Hypothalamus (tissue), 51 donors: ENCODE results near the gene TMCC3.
"Not testable (repeated sequence)": the region's sequence is repeated elsewhere in the genome, so short reads cannot be mapped to it uniquely, and the experiment has no call there.

Experiments used
- DNase-seq, 51 donors: peaks; one replicate each; lab custom pipeline; 2025; lab: John Stamatoyannopoulos, UW

The TMCC3 gene

GRCh38 chr12:94606810-94607209 lies 43.5 kb downstream of the TMCC3 start:
- DNase-seq: not testable (repeated sequence)

GRCh38 chr12:94604366-94604698 lies 46.0 kb downstream of the TMCC3 start:
- DNase-seq: no peak

GRCh38 chr12:94603434-94604365 lies 46.7 kb downstream of the TMCC3 start:
- no peak for DNase-seq

- no peak for DNase-seq
These were observed 48.3 kb downstream of the TMCC3 start for GRCh38 chr12:94602024-94602423.

GRCh38 chr12:94601307-94601706 lies 49.0 kb downstream of the TMCC3 start:
- not testable (repeated sequence) for DNase-seq

GRCh38 chr12:94599189-94599588 lies 51.2 kb downstream of the TMCC3 start:
- peak in 1 of 51 donors; percentile 19 for DNase-seq

- DNase-seq: no peak
These were observed 53.1 kb downstream of the TMCC3 start for GRCh38 chr12:94597268-94597667.

- DNase-seq: no peak
These were observed 53.8 kb downstream of the TMCC3 start for GRCh38 chr12:94596596-94596995.

GRCh38 chr12:94595152-94595551 lies 55.2 kb downstream of the TMCC3 start:
- no peak for DNase-seq

GRCh38 chr12:94594443-94594825 lies 55.9 kb downstream of the TMCC3 start:
- DNase-seq: no peak

GRCh38 chr12:94593822-94594442 lies 56.4 kb downstream of the TMCC3 start:
- no peak for DNase-seq

- not testable (repeated sequence) for DNase-seq
These were observed 57.6 kb downstream of the TMCC3 start for GRCh38 chr12:94592723-94593122.

- DNase-seq: no peak
These were observed 58.3 kb downstream of the TMCC3 start for GRCh38 chr12:94592080-94592479.

GRCh38 chr12:94590428-94590827 lies 59.9 kb downstream of the TMCC3 start:
- DNase-seq: no peak

- no peak for DNase-seq
These were observed 60.8 kb downstream of the TMCC3 start for GRCh38 chr12:94589591-94590001.

- no peak for DNase-seq
These were observed 62.0 kb downstream of the TMCC3 start for GRCh38 chr12:94588346-94588745.

GRCh38 chr12:94587266-94588241 lies 62.8 kb downstream of the TMCC3 start:
- peak in 1 of 51 donors; percentile 21 for DNase-seq

- no peak for DNase-seq
These were observed 63.6 kb downstream of the TMCC3 start for GRCh38 chr12:94586589-94587259.

GRCh38 chr12:94585626-94586025 lies 64.7 kb downstream of the TMCC3 start:
- DNase-seq: no peak

- no peak for DNase-seq
These were observed 66.0 kb downstream of the TMCC3 start for GRCh38 chr12:94584377-94584776.
